Measurements from ENCODE around the gene CYSTM1.

Gene CYSTM1

DNA sequence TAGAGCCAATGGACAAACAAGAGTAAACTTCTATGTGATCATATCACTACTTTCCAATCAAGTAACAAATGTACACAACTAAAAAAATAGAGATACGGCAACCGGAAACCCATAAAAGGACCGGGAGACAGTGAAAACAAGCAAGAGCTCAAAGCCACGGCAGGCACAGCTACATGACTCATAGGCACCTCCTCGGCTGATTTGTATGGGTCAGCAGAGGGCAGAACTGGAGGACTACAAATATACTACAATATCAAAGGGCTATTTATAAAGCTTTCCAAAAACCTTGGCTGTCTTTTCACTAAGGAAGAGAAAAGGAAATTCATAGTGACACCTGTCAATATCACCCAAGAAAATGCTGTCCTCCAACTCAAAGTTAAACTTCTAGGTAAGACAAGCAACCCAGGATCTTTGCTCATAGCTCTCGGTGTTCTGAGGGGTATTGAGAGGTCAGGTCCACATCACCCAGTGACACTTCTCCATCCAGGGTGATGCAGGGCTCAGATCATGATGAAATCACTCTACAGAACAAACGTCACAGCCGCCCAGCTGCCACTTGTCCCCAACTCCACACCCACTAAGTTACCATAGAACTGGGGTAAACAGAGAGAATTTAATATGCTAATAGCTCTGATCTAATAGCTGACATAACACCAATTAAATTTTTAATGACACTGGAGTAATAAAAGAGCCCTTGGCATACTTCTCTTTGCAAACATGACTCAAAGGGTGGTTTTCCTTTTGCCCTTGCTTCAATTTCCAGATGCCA, 86.6 kb downstream of the CYSTM1 start:
- peak; percentile 89 for DNase-seq

GRCh38 chr5:140262221-140262620, 87.2 kb downstream of the CYSTM1 start:
- no peak for DNase-seq

- no peak for DNase-seq
These were observed 87.9 kb downstream of the CYSTM1 start for GRCh38 chr5:140262839-140263238.

GRCh38 chr5:140265845-140266244, 90.9 kb downstream of the CYSTM1 start:
- no peak for DNase-seq

DNA sequence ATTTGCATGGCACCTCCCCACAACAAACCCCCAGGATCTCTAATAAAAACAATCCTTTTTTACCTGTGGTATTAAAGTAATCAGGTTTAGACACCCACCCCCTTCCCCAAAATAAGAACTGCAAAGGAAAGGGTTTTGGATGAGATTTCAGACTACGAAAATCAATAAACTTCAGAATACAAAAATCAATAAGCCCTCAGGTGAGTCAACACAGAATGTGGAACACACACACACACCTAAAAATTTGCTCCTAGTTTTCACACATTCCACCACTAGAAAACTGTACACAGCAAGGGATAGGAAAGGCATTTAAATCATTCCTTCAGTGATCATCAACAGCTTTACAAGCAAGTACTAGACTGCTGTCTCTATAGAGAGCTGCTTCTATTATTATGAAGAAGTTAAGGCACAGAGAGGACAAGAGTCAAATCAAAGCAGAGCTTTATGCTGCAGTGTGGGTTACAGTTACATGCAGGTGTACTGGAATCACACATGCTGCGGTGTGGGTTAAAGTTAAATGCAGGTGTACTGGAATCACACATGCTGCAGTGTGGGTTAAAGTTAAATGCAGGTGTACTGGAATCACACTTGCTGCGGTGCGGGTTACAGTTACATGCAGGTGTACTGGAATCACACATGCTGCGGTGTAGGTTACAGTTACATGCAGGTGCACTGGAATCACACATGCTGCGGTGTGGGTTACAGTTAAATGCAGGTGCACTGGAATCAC, 91.6 kb downstream of the CYSTM1 start:
- no peak for DNase-seq

DNA sequence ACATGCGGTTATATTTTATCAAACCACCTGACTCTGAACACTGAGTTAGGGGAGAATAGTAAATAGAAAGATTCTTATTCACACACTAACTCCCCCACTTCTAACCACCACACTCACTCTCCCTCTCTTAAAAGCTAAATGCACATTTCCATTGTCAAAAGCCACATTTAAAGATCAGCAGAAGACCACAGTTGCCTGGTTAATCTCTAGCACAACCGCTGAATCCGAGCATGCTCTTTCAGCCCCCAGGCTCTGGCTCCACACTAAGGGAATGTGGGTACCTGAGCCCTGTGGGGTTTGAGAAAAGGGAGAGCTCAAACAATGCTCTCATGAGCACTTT, 92.2 kb downstream of the CYSTM1 start:
- DNase-seq = no peak

GRCh38 chr5:140267559-140268018, 92.6 kb downstream of the CYSTM1 start:
- no peak for DNase-seq

DNA sequence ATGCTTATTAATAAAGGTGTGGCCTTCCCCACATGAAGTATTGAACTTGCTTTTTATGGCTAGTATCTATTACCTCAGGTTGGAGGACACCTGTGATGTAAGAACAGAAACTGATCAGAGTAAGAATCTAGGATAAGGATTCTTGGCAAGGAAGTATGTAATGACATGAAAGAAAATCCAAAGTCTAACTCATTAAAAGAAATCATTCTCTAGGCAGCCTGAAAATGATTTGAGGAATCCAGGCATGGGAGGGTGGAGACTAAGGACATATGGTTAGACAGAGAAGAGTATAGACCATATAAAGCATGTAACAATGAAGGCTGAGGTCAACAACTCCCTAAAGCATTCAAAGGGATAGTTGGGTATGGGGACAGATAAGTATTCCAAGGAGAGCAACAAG, 95.0 kb downstream of the CYSTM1 start:
- no peak for DNase-seq

GRCh38 chr5:140273401-140273877, 98.5 kb downstream of the CYSTM1 start:
- DNase-seq = no peak

GRCh38 chr5:140275837-140276236, 100.8 kb downstream of the CYSTM1 start:
- DNase-seq = no peak

GRCh38 chr5:140282266-140282665, 107.3 kb downstream of the CYSTM1 start:
- DNase-seq = no peak

GRCh38 chr5:140284013-140284412, 109.0 kb downstream of the CYSTM1 start:
- no peak for DNase-seq

- DNase-seq = no peak
These were observed 111.4 kb downstream of the CYSTM1 start for GRCh38 chr5:140286424-140286823.

GRCh38 chr5:140287801-140288521, 113.0 kb downstream of the CYSTM1 start:
- DNase-seq = no peak

- no peak for DNase-seq
These were observed 117.4 kb downstream of the CYSTM1 start for GRCh38 chr5:140292212-140293036.

All from amniotic stem cell (primary cell).